ENCODE data around the gene BANP.
"Not testable (repeated sequence)": the region's sequence is repeated elsewhere in the genome, so short reads cannot be mapped to it uniquely, and the experiment has no call there.

The BANP gene

GRCh38 chr16:88076211-88076931 lies 125.1 kb downstream of the BANP start:
- Histone ChIP-seq H3K36me3 (no peaks in the 10 kb centered on the region), H3K27me3 (ENCODE audit: insufficient read depth, low read depth, severe bottlenecking) (no peaks in the 10 kb centered on the region), H3K4me3 (ENCODE audit: low read depth, low read length) (no peak overlapping the region), H3K9me3 (ENCODE audit: severe bottlenecking) (no peaks in the 10 kb centered on the region), H3K27ac (no peak overlapping the region)
- no peak for DNase-seq
- TF ChIP-seq, protein P1, sequence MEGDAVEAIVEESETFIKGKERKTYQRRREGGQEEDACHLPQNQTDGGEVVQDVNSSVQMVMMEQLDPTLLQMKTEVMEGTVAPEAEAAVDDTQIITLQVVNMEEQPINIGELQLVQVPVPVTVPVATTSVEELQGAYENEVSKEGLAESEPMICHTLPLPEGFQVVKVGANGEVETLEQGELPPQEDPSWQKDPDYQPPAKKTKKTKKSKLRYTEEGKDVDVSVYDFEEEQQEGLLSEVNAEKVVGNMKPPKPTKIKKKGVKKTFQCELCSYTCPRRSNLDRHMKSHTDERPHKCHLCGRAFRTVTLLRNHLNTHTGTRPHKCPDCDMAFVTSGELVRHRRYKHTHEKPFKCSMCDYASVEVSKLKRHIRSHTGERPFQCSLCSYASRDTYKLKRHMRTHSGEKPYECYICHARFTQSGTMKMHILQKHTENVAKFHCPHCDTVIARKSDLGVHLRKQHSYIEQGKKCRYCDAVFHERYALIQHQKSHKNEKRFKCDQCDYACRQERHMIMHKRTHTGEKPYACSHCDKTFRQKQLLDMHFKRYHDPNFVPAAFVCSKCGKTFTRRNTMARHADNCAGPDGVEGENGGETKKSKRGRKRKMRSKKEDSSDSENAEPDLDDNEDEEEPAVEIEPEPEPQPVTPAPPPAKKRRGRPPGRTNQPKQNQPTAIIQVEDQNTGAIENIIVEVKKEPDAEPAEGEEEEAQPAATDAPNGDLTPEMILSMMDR (IDR thresholded peaks at IDR 0.05; ENCODE audit: low read depth, low read length): no peak

- H3K27ac ChIP-seq; H3K9me3 ChIP-seq (ENCODE audit: severe bottlenecking); DNase-seq; H3K27me3 ChIP-seq (ENCODE audit: insufficient read depth, low read depth, severe bottlenecking); H3K36me3 ChIP-seq; H3K4me3 ChIP-seq (ENCODE audit: low read depth, low read length): not testable (repeated sequence)
These were observed 125.7 kb downstream of the BANP start for GRCh38 chr16:88076932-88077320.

- Histone ChIP-seq H3K27ac (no peak overlapping the region), H3K9me3 (ENCODE audit: severe bottlenecking) (no peaks in the 10 kb centered on the region), H3K36me3 (no peaks in the 10 kb centered on the region), H3K27me3 (ENCODE audit: insufficient read depth, low read depth, severe bottlenecking) (no peaks in the 10 kb centered on the region), H3K4me3 (ENCODE audit: low read depth, low read length) (no peak overlapping the region)
- TF ChIP-seq, protein P1 (IDR thresholded peaks at IDR 0.05; ENCODE audit: low read depth, low read length): no peak
- no peak for DNase-seq
These were observed 126.3 kb downstream of the BANP start for GRCh38 chr16:88077328-88078108.

DNA sequence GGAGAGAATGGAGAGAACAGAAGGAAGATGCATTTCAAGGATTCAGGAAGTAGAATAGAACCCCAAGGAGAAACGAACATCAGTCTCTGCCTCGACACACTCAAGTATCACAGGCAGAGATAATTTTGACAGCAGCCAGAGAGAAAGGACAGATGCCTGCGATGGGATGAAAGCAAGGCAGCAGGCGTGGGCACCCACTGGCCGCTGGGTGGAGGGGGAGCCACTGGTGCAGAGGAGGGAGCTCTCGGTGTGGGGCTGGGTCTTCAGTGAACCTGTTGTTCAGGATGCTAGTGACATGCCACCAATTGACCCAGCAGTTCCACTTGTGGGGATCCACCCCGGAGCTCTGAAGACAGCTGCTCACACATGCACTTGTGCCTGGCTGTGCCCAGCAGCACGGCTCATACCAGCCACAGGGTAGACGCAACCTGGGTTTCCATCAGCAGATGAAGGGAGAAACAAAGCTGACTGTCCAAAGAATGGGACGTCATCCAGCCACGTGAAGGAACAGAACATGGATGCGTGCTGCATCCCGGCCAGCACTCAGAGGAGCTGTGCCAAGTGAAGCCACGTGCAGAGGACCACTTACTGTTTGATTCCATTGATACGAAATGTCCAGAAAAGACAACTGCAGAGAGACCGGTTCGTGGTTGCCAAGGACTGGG lies 127.0 kb downstream of the BANP start:
- H3K27me3 ChIP-seq (ENCODE audit: insufficient read depth, low read depth, severe bottlenecking): no peaks in the 10 kb centered on the region
- H3K36me3 ChIP-seq: no peaks in the 10 kb centered on the region
- H3K27ac ChIP-seq: no peak overlapping the region
- TF ChIP-seq, protein P1 (IDR thresholded peaks at IDR 0.05; ENCODE audit: low read depth, low read length): no peak
- no peak overlapping the region for H3K4me3 ChIP-seq (ENCODE audit: low read depth, low read length)
- no peaks in the 10 kb centered on the region for H3K9me3 ChIP-seq (ENCODE audit: severe bottlenecking)
- no peak for DNase-seq

- Histone ChIP-seq H3K27me3 (ENCODE audit: insufficient read depth, low read depth, severe bottlenecking) (no peaks in the 10 kb centered on the region), H3K4me3 (ENCODE audit: low read depth, low read length) (no peak overlapping the region), H3K27ac (no peak overlapping the region), H3K36me3 (no peaks in the 10 kb centered on the region), H3K9me3 (ENCODE audit: severe bottlenecking) (no peaks in the 10 kb centered on the region)
- DNase-seq: no peak
- TF ChIP-seq, protein P1 (IDR thresholded peaks at IDR 0.05; ENCODE audit: low read depth, low read length): no peak
These were observed 132.3 kb downstream of the BANP start for GRCh38 chr16:88083582-88083981.

- H3K36me3 ChIP-seq: no peaks in the 10 kb centered on the region
- TF ChIP-seq, protein P1 (IDR thresholded peaks at IDR 0.05; ENCODE audit: low read depth, low read length): no peak
- DNase-seq: no peak
- no peak overlapping the region for H3K4me3 ChIP-seq (ENCODE audit: low read depth, low read length)
- no peak overlapping the region for H3K27ac ChIP-seq
- no peaks in the 10 kb centered on the region for H3K9me3 ChIP-seq (ENCODE audit: severe bottlenecking)
- H3K27me3 ChIP-seq (ENCODE audit: insufficient read depth, low read depth, severe bottlenecking): no peaks in the 10 kb centered on the region
These were observed 133.6 kb downstream of the BANP start for GRCh38 chr16:88084881-88085280.
